22Rv1 (cell line): Measurements from ENCODE around the gene C20orf204.

Experiments
- ZFX ChIP-seq: fragments of 450-650 bp; IDR thresholded peaks from 2 replicates; pipeline ENCODE4 v1.6.1; 2017; ENCODE audit warnings: antibody characterized with exemption, borderline replicate concordance
- TF ChIP-seq, protein P1 (sequence below): fragments of 450-650 bp; IDR thresholded peaks from 2 replicates; pipeline ENCODE4 v1.5.1; 2017; ENCODE audit warnings: mild to moderate bottlenecking

DNA sequence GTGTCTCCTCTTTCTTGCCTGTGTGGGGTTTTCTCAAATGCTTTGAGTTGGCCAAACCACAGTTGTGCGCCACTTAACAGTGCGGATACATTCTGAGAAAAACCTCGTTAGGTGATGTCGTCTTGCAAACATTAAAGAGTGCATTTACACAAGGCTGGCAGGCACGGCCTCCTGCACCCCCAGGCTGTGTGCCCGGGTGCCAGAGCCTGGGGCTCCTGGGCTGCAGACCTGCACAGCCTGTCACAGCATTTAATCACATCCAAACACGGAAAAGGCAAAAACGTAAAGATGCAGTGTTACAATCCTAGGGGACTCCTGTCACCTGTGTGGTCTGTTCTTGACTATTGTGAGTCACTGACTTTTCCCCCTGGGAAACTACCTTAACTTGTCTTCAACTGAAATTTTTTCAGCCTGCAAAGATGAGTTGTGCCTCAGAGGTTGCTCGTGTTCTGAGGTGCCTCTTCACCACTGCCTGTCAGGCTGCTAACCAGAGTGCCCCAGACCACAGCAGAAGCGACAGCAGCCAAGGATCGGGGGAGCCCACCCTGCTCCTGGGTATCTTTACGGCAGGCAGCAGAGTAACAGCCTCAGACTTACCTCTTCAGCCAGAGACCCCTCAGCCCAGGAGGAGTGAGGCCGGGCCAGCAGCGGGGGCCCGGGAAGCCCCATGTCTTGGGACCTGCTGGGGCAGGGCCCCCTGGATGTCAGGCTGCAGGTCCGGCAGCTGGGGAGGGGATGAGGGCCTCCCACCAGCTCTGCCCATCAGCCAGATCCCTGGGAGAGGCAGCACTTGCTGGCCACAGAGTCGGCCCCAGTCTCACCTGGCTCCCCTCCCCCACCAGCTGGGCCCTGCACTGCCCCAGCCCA is 683 bp upstream of the C20orf204 start:
- TF ChIP-seq, protein P1, sequence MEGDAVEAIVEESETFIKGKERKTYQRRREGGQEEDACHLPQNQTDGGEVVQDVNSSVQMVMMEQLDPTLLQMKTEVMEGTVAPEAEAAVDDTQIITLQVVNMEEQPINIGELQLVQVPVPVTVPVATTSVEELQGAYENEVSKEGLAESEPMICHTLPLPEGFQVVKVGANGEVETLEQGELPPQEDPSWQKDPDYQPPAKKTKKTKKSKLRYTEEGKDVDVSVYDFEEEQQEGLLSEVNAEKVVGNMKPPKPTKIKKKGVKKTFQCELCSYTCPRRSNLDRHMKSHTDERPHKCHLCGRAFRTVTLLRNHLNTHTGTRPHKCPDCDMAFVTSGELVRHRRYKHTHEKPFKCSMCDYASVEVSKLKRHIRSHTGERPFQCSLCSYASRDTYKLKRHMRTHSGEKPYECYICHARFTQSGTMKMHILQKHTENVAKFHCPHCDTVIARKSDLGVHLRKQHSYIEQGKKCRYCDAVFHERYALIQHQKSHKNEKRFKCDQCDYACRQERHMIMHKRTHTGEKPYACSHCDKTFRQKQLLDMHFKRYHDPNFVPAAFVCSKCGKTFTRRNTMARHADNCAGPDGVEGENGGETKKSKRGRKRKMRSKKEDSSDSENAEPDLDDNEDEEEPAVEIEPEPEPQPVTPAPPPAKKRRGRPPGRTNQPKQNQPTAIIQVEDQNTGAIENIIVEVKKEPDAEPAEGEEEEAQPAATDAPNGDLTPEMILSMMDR, result no peak
- TF ChIP-seq ZFX, result no peak
